NCI-H187 treated with DMSO at 0.1 percent for 48 hours (cell line): ENCODE results near the gene ENTR1.

Source experiments
- DNase-seq: peaks from one replicate; lab custom pipeline; 2025; lab: John Stamatoyannopoulos, UW

ENTR1 gene

GRCh38 chr9:136410500-136411287, at the start of gene ENTR1, which contains the start of gene PMPCA:
Gene ENTR1 (minus strand): TSS chr9:136410614. CDS start chr9:136410397, 217 bp downstream.
Gene PMPCA (plus strand): TSS chr9:136410658. CDS start chr9:136410669, 11 bp downstream.
- DNase-seq: peak; percentile 1

GRCh38 chr9:136459425-136459824, 49.0 kb upstream of the ENTR1 start:
- DNase-seq: no peak

GRCh38 chr9:136457326-136457725, 46.9 kb upstream of the ENTR1 start:
- no peak for DNase-seq

- no peak for DNase-seq
Measured at GRCh38 chr9:136456258-136456657, 45.8 kb upstream of the ENTR1 start.

GRCh38 chr9:136455043-136456002, 44.9 kb upstream of the ENTR1 start:
- DNase-seq: no peak

- DNase-seq: no peak
Measured at GRCh38 chr9:136454026-136454796, 43.8 kb upstream of the ENTR1 start.

GRCh38 chr9:136453326-136453725, 42.9 kb upstream of the ENTR1 start:
- DNase-seq: no peak

- DNase-seq: no peak
Measured at GRCh38 chr9:136451221-136451877, 40.9 kb upstream of the ENTR1 start.

- no peak for DNase-seq
Measured at GRCh38 chr9:136448655-136449054, 38.2 kb upstream of the ENTR1 start.

GRCh38 chr9:136447173-136447778, 36.9 kb upstream of the ENTR1 start:
- no peak for DNase-seq

- no peak for DNase-seq
Measured at GRCh38 chr9:136445799-136446198, 35.4 kb upstream of the ENTR1 start.

- DNase-seq: no peak
Measured at GRCh38 chr9:136444102-136444501, 33.7 kb upstream of the ENTR1 start.

GRCh38 chr9:136443687-136444086, 33.3 kb upstream of the ENTR1 start:
- DNase-seq: no peak

GRCh38 chr9:136443087-136443486, 32.7 kb upstream of the ENTR1 start:
- no peak for DNase-seq

GRCh38 chr9:136442265-136442664, 31.9 kb upstream of the ENTR1 start:
- no peak for DNase-seq

- DNase-seq: no peak
Measured at GRCh38 chr9:136441681-136442245, 31.3 kb upstream of the ENTR1 start.

GRCh38 chr9:136441191-136441680, 30.8 kb upstream of the ENTR1 start:
- DNase-seq: no peak

- DNase-seq: no peak
Measured at GRCh38 chr9:136439481-136440408, 29.3 kb upstream of the ENTR1 start, which contains the start of gene INPP5E. Gene INPP5E (minus strand): TSS chr9:136439845. CDS start chr9:136439419, 426 bp downstream.
